Activated naive CD8-positive, alpha-beta T cell treated with anti-CD3 and anti-CD28 coated beads, Interleukin-2, amount 50 U/mL, for 24 hours (primary cell): ENCODE measurements around the gene PRDM2.
"Not testable (repeated sequence)": the region's sequence is repeated elsewhere in the genome, so short reads cannot be mapped to it uniquely, and the experiment has no call there.

Source experiments
- ATAC-seq: fragments of 150-1000 bp; cut with Tn5 transposase; one replicate; pipeline ENCODE4 v1.10.0; 2021
- DNase-seq: peaks from one replicate; pipeline ENCODE4 v3.0.0; 2021
- H3K27ac Mint-ChIP-seq: one replicate; pipeline ENCODE4 v1.8.0; 2021; ENCODE audit warnings: mild to moderate bottlenecking, mixed read lengths
- H3K27me3 Mint-ChIP-seq: one replicate; pipeline ENCODE4 v1.8.0; 2021; ENCODE audit warnings: mixed read lengths
- H3K36me3 Mint-ChIP-seq: one replicate; pipeline ENCODE4 v1.8.0; 2021; ENCODE audit warnings: low read depth, mixed read lengths
- H3K4me1 Mint-ChIP-seq: one replicate; pipeline ENCODE4 v1.8.0; 2021; ENCODE audit warnings: mixed read lengths
- H3K4me3 Mint-ChIP-seq: one replicate; pipeline ENCODE4 v1.8.0; 2021; ENCODE audit warnings: mild to moderate bottlenecking, moderate library complexity, mixed read lengths
- H3K9me3 Mint-ChIP-seq: one replicate; pipeline ENCODE4 v1.8.0; 2021; ENCODE audit warnings: mixed read lengths

The PRDM2 gene

DNA sequence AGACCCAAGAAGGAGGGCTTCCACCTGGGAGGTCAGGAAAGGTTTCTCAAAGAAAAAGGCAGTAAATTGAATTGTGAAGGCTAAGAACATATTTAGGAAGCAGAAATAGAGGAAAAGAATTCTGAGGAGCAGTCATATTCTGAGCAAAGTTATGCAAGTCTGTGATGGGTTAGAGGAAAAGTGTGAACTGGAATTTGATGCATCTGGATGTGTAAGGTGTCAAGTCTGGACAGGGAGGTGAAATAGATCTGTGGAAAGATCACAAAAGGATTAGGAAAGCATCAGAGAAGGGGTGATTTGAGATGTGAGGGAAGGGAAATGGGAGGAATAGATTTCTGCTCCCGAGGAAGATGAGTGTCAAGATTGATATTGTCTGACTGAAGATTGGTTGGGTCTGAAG, 18.1 kb upstream of the PRDM2 start:
- no peak overlapping the region for H3K27ac Mint-ChIP-seq
- no peak for DNase-seq
- no peaks in the 10 kb centered on the region for H3K4me1 Mint-ChIP-seq
- H3K9me3 Mint-ChIP-seq: no peaks in the 10 kb centered on the region
- peaks cover 5% of the 10 kb centered on the region for H3K27me3 Mint-ChIP-seq
- H3K36me3 Mint-ChIP-seq: no peaks in the 10 kb centered on the region
- no peak overlapping the region for H3K4me3 Mint-ChIP-seq
- no peak for ATAC-seq

DNA sequence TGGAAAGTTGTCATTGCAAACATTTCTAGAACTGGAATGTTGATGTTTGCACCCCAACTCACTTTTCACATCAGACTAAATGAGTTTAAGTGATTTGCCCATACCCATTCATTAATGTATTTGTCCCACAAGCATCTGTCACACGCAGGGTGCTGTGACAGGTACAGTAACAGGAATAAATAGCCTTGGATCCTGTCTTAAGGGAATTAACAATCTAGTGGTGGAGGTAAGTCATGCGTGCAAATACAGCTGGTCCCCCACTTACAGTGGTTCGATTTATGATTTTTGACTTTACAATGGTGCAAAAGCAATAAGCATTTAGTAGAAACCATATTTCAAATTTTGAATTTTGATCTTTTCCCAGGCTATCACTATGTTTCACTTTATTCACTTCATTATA, 17.5 kb upstream of the PRDM2 start:
- Mint-ChIP-seq H3K36me3 (no peaks in the 10 kb centered on the region), H3K27ac (no peak overlapping the region), H3K9me3 (no peaks in the 10 kb centered on the region), H3K27me3 (peaks cover 5% of the 10 kb centered on the region), H3K4me1 (no peaks in the 10 kb centered on the region), H3K4me3 (no peak overlapping the region)
- no peak for DNase-seq
- no peak for ATAC-seq

DNA sequence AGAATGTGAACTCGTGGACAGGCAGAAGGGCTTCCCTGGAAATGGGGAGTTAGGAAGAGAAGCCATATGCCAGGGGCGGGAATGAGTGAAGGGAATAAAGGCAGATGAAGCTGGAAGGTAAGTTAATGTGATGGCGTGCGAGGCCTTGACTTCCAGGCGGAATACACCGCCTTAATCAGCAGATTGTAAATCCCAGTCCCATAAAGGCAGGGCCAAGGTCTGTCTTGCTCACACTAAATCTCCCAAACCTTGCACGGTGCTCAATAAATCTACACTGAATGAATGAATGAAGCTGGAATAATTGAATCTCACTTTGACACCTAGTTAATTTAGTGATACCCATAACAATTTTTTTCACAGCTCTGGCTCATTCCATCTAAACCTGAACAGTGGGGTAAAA, 16.8 kb upstream of the PRDM2 start:
- H3K27ac Mint-ChIP-seq: no peak overlapping the region
- DNase-seq (no peak), ATAC-seq (no peak)
- H3K4me1 Mint-ChIP-seq: no peaks in the 10 kb centered on the region
- no peaks in the 10 kb centered on the region for H3K36me3 Mint-ChIP-seq
- no peaks in the 10 kb centered on the region for H3K9me3 Mint-ChIP-seq
- peaks cover 7% of the 10 kb centered on the region for H3K27me3 Mint-ChIP-seq
- H3K4me3 Mint-ChIP-seq: no peak overlapping the region

DNA sequence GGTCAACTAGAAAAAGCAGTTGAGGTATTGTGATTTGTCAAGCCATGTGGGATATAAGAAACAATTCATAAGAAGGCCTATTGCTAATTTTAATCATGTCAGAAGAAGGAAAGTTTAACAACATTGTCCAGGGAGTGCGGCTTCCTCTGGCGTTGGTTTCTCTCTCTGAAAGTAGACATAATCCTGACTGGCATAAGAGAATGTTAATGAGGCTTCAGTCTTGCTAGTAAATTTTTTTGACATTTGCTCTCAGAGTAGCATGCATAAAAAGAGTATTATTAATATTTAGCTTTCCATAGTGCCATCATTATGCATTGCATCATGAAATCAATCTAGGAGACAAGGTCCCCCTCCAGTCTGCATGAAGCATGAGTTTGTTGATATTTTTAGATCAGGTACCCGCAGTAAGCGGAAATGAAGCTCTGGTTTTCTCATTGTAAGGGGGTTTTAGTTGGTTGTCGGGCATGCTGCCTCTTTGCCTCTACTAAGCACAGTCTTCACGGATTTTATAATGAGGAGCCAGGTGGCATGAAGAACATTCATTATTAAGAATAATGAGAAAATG, 12.8 kb upstream of the PRDM2 start:
- peaks cover 7% of the 10 kb centered on the region for H3K9me3 Mint-ChIP-seq
- no peak for ATAC-seq
- no peak for DNase-seq

DNA sequence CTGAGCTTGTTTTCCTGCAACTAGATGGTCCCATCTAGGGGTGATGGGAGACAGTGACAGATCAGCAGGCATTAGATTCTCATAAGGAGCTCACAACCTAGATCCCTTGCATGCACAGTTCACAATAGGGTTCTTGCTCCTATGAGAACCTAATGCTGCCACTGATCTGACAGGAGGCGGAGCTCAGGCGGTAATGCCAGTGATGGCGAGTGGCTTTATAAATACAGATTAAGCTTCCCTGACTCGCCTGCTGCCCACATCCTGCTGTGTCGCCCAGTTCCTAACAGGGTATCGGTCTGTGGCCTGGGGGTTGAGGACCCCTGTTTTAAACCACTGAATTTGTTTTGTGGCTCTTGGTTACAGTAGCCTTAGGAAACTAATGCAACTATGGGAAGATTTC, 6.9 kb upstream of the PRDM2 start:
- H3K4me1 Mint-ChIP-seq, H3K9me3 Mint-ChIP-seq, H3K4me3 Mint-ChIP-seq, H3K36me3 Mint-ChIP-seq, ATAC-seq, H3K27me3 Mint-ChIP-seq, H3K27ac Mint-ChIP-seq, DNase-seq: not testable (repeated sequence)

More for the DNA sequence above, 12.8 kb upstream of the PRDM2 start:
- no peak overlapping the region for H3K4me3 Mint-ChIP-seq
- peaks cover 7% of the 10 kb centered on the region for H3K27me3 Mint-ChIP-seq
- H3K36me3 Mint-ChIP-seq: peaks cover 2% of the 10 kb centered on the region
- H3K27ac Mint-ChIP-seq: no peak overlapping the region
- H3K4me1 Mint-ChIP-seq: no peaks in the 10 kb centered on the region

DNA sequence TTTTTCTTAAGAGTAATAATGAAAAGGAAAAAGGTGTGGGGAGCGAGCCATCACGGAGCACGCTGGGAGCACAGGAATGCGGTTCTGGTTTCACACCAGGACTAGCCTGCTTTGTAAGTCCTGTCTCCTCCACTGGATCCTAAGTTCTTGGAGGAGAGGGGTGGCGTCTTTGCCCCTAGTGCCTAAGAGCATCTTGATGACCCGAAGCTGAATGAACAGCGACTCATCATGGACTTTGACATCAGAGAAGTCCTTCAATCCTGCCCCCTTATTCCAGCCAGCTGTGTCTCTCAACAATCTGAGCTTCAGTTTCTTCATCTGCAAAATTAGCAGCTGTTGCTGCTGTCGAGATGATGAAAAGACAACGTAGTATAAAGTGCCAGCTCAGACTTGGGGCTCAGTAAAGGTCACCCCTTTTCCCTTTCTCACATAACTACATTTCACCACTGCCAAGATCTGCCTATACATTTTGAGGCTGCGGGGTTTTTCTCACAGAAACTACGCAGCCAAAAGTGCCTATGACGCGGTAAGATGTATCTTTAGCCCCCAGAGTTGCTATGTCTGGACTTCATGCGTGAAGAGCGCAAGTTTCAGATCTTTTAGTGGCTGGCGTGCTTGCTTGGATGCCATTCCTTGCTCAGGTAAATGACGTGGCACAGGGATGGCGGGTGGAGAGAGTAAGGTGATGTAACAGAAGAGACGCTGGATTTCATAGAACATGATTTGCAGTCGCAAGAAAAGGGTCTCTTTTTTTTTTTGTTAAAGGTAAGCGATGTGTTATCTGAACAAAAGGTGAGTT, 4.9 kb upstream of the PRDM2 start:
- Mint-ChIP-seq H3K9me3 (peaks cover 6% of the 10 kb centered on the region), H3K36me3 (peaks cover 4% of the 10 kb centered on the region), H3K4me1 (peaks cover 12% of the 10 kb centered on the region), H3K27me3 (peaks cover 5% of the 10 kb centered on the region), H3K27ac (no peak overlapping the region), H3K4me3 (no peak overlapping the region)
- DNase-seq (no peak), ATAC-seq (no peak)

DNA sequence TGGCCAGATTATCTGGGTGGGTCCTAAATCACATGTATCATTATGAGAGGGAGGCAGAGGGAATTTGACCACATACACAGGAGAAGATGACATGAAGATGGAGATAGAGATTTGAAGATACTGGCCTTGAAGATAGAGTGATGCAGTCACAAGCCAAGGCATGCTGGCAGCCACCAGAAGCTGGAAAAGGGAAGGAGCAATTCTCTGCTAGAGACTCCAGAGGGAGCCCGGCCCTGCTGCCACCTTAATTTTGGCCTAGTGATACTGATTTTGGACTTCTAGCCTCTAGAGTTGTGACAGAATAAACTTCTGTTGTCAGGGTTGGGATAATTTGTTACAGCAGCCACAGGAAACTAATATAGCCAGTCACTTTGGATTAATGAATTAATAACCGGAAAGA, 2.2 kb upstream of the PRDM2 start:
- Mint-ChIP-seq H3K4me3 (no peak overlapping the region), H3K36me3 (peaks cover 8% of the 10 kb centered on the region), H3K4me1 (peaks cover 32% of the 10 kb centered on the region), H3K27me3 (peaks cover 5% of the 10 kb centered on the region), H3K9me3 (peaks cover 4% of the 10 kb centered on the region), H3K27ac (no peak overlapping the region)
- no peak for ATAC-seq
- DNase-seq: no peak

DNA sequence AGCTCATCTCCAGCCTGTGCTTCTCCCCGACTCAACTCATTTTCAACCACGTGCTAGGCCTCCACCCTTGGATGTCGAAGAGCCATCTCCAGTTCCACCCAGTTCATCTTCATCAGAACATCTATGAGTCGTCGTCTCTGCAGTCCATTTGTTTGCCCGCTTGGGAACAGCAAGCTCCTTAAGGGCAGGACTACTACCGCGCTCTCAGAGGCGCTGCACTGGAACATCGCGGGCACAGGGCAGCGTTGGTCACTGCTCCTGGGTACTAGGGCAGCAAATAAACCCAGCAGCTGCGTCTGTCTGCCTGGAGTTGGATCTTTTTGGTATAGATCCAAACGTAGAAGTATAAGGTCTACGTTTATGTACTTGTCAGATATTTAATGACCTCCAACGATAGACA, 478 bp upstream of the PRDM2 start:
- Mint-ChIP-seq H3K4me3 (peak overlapping the region; percentile 78), H3K36me3 (peaks cover 13% of the 10 kb centered on the region), H3K27ac (peak overlapping the region; percentile 91), H3K9me3 (peaks cover 4% of the 10 kb centered on the region), H3K4me1 (peaks cover 44% of the 10 kb centered on the region), H3K27me3 (no peaks in the 10 kb centered on the region)
- ATAC-seq: no peak
- DNase-seq: no peak

DNA sequence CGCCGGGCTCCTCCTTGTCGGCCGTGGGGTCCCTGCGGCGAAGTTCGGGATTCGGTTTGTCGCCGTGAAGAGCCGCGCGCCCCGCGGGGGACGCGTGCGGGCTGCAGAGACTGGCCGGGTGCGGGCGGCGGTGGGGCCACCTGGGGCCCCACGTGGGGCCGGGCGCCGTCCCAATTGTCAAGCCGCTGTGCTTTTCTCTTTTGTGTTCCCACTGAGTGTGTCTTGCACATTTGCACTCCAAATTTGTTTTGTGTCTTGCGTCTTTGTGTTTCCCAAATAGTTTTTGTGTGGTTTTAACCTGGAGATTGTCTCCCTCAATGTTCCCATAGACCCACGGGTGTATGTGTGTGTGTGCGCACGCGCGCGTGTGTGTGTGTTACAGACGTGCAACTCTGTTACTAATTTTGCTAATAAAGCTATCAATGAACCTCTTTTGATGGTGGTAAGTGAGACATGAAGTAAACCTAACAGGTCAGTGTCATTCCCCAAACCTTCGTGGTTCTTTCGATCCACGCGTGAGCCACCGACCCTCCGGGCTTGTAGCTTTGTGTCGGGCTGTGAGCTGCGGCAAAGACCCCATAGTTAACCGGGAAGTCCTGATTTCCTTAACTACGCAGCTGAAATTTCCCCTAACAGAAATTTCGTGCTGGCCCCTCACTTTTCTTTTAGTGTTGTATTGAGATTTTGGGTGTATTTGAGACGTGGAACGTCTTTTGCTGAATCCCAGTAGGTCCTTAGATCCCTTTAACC, 708 bp downstream of the PRDM2 start:
- DNase-seq (peak; percentile 49), ATAC-seq (peak; percentile 30)
- Mint-ChIP-seq H3K27ac (peak overlapping the region; percentile 97), H3K36me3 (peaks cover 18% of the 10 kb centered on the region), H3K27me3 (no peaks in the 10 kb centered on the region), H3K4me1 (peaks cover 56% of the 10 kb centered on the region), H3K9me3 (peaks cover 4% of the 10 kb centered on the region), H3K4me3 (peak overlapping the region; percentile 93)

DNA sequence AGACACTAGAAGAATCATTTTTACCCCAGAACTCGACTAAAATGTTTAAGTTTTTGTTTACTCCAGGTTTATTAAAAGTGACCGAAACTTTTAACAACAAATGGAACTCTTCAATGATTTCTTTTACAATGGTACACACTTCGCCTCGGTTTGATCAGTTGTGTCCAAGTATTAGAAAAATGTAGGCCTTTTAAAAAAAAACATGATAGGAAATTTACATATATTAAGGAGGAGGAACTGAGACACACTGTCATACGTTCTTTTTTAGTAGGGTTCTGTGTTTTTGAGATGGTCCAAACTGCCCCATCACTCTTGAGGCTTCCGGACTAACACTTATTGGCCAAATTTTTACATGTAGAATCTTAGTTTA, 1.3 kb downstream of the PRDM2 start:
- Mint-ChIP-seq H3K36me3 (peaks cover 22% of the 10 kb centered on the region), H3K27me3 (no peaks in the 10 kb centered on the region), H3K9me3 (peaks cover 4% of the 10 kb centered on the region), H3K4me1 (peaks cover 60% of the 10 kb centered on the region), H3K27ac (peak overlapping the region; percentile 97), H3K4me3 (peak overlapping the region; percentile 93)
- no peak for DNase-seq
- no peak for ATAC-seq

DNA sequence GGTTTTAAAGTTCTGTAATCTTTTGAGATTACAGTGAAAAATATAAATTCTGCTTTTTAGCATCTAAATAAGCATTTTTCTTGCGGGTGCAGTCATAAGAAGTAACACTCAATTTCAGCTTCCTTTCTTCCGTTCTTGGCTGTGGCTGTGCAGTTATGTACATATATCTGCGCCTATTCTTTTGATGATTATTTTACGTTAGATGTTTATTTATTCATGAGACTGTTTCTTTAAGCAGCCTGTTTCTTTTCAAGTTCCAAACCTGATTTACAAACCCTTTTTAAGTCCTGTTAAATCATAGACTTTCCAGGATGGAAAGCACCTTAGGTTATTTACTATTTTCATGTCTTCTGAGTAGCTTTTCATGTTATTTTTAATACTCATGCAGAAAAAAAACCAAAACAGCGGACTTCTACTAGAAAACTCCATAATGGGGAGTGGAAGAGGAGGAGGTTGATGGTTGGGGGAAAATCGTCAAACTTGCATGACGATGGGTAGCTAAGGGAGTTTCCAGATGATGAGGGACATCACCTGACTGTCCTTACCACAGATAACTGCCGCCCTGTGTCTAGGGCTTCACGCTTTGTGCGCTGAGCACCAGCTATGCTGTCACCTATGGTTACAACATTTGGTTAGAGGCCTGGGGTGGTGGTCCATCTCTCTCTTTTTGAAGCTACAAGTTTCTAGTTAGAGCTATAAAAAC, 2.6 kb downstream of the PRDM2 start:
- Mint-ChIP-seq H3K4me1 (peaks cover 69% of the 10 kb centered on the region), H3K27ac (peak overlapping the region; percentile 97), H3K4me3 (peak overlapping the region; percentile 93), H3K27me3 (no peaks in the 10 kb centered on the region), H3K9me3 (peaks cover 4% of the 10 kb centered on the region), H3K36me3 (peaks cover 23% of the 10 kb centered on the region)
- DNase-seq (peak; percentile 59), ATAC-seq (peak; percentile 89)

DNA sequence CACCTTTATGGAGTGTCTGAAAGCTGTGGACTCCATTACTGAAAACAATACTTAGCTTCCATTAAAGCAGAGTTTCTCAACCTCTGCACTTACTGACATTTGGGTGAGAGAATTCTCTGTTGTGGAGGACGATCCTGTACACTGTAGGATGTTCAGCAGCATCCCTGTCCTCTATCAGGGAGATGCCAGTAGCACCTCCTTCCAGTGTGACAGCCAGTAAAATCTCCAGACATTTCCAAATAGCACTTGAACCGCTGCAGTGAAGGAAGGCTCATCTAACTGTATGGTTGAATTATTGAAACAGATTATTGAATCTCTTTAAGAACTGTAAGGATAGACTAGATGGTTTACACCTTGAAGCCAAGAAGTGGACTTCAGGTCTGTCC, 3.1 kb downstream of the PRDM2 start:
- peaks cover 4% of the 10 kb centered on the region for H3K9me3 Mint-ChIP-seq
- H3K4me1 Mint-ChIP-seq: peaks cover 73% of the 10 kb centered on the region
- ATAC-seq: no peak
- H3K4me3 Mint-ChIP-seq: peak overlapping the region; percentile 93
- no peak for DNase-seq
- no peaks in the 10 kb centered on the region for H3K27me3 Mint-ChIP-seq
- peaks cover 23% of the 10 kb centered on the region for H3K36me3 Mint-ChIP-seq
- peak overlapping the region; percentile 97 for H3K27ac Mint-ChIP-seq

DNA sequence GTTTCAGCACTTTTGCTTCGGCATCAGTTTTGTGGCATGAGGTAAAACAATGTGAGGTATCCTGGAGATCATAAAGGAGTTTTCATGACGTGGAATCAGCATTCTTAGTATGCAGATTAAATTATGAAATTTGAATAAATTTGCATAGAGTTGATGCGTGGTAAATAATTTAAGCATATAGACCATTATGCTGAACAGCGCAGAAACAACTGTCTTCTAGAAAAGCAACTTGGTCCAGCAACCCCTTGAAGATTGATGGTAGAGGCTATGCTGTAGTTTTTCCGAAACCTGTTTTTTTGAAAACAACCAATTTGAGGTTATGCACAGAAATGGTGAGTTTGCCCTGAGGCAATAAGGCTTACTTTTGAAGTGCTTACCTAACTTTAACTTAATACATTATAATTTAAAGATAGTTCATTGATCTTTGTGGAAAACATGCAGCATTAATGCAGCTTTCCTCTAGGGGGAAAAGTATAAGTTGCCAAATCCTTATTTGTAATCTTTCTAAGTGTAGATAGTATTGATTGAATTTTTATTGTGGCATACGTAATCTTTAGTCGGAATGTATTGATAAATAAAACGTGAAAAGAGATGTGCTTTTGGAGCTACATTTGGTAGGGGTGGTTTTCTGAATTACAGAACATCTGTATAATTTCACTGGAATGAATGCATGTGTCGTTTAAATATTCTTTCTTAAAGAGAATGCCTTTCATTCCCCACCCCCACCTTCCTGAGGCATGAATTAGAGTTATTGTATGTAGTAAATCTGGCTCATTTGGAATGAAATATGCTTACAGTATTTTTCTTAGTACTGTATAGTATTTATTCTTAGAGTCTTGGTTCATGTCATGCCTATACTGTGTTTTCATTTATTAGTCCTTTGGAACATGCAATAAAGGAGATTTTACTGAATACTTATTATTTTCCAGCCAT, 3.8 kb downstream of the PRDM2 start:
- DNase-seq: no peak
- H3K9me3 Mint-ChIP-seq: peaks cover 4% of the 10 kb centered on the region
- peaks cover 23% of the 10 kb centered on the region for H3K36me3 Mint-ChIP-seq
- no peak for ATAC-seq
- no peaks in the 10 kb centered on the region for H3K27me3 Mint-ChIP-seq
- peaks cover 80% of the 10 kb centered on the region for H3K4me1 Mint-ChIP-seq
- peak overlapping the region; percentile 93 for H3K4me3 Mint-ChIP-seq
- H3K27ac Mint-ChIP-seq: peak overlapping the region; percentile 97

DNA sequence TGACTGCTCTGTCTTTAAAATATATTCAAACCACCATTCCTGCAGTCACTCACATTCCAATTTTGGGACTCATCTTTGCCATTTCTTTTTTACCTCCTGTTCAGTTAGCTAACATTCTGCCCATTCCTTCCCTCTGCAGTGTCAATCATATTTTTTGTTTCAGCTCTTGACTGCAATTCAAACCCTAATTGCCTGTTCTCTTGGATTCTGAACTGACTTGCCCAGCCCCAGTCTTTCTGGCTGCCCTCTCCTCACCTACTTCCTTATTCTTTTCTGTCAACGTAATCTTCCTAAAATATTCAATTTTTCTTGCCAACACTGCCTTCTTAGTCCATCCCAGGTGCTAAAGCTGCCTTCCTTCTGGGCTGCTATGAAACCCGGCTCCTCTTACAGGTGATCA, 6.1 kb downstream of the PRDM2 start:
- H3K4me3 Mint-ChIP-seq: no peak overlapping the region
- peaks cover 80% of the 10 kb centered on the region for H3K4me1 Mint-ChIP-seq
- peak overlapping the region; percentile 60 for H3K27ac Mint-ChIP-seq
- no peaks in the 10 kb centered on the region for H3K27me3 Mint-ChIP-seq
- DNase-seq (no peak), ATAC-seq (no peak)
- no peaks in the 10 kb centered on the region for H3K9me3 Mint-ChIP-seq
- peaks cover 16% of the 10 kb centered on the region for H3K36me3 Mint-ChIP-seq
